ENCODE data around the gene TBC1D20.

- TF ChIP-seq CTCF (IDR thresholded peaks at IDR 0.05) (no peak), POLR2A (IDR thresholded peaks at IDR 0.05) (no peak)
Observed at GRCh38 chr20:432208-432607, 30.1 kb downstream of the TBC1D20 start.
